Activated CD4-positive, CD25-positive, alpha-beta regulatory T cell treated with anti-CD3 and anti-CD28 coated beads, Interleukin-2, amount 50 U/mL, for 16 hours (primary cell): Measurements from ENCODE around the gene CAMLG.
"Not testable (repeated sequence)": the region's sequence is repeated elsewhere in the genome, so short reads cannot be mapped to it uniquely, and the experiment has no call there.

Experiments
- DNase-seq: peaks from one replicate; pipeline ENCODE4 v3.0.0-alpha.2; 2020; ENCODE audit warnings: low read depth, low spot score

Gene CAMLG

DNA sequence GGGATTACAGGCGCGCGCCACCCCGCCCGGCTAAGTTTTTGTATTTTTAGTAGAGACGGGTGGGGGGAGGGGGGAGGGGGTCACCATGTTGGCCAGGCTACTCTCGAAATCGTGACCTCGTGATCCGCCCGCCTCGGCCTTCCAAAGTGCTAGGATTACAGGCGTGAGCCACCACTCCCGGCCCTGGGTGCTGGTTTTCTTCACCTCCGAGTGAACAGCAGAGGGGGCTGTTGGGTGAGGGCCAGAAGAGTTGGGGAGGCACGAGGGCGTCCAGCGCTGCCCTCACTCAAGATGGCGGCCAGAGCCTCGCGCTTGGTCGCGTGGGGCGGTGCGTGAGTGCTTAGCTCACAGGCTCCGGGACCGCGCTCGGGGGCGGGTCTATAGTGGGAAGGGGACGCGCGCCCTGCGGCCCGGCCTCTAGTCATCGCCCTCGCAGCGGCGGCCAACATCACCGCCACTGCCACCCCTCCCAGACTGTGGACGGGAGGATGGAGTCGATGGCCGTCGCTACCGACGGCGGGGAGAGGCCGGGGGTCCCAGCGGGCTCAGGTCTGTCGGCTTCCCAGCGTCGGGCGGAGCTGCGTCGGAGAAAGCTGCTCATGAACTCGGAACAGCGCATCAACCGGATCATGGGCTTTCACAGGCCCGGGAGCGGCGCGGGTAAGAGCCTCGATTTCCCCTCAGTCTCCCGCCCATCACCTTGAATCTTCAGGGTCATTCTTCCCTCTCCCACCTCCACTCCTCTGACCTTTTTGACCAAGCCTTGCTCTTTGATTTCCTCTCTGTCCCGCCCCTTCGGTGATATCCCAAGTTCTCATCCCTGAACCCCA, at the start of gene CAMLG:
CAMLG (plus strand) TSS at position 416 of the 830 bp plus-strand sequence; CDS start at position 489, 73 bp downstream.
- DNase-seq = peak; percentile 94

DNA sequence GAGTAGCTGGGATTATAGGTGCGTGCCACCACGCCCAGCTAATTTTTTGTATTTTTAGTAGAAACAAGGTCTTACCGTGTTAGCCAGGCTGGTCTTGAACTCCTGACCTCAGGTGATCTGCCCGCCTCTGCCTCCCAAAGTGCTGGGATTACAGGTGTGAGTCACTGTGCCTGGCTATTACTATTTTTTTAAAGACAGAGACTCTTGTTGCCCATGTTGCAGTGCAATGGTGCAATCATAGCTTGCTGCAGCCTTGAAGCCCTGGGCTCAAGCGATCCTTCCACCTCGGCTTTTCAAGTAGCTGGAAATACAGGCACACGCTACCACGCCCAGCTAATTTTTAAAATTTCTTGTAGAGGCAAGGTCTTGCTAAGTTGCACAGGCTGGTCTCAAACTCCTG, 48.2 kb upstream of the CAMLG start:
- DNase-seq = not testable (repeated sequence)

- DNase-seq = no peak
Observed at GRCh38 chr5:134692722-134693121, 45.6 kb upstream of the CAMLG start.

DNA sequence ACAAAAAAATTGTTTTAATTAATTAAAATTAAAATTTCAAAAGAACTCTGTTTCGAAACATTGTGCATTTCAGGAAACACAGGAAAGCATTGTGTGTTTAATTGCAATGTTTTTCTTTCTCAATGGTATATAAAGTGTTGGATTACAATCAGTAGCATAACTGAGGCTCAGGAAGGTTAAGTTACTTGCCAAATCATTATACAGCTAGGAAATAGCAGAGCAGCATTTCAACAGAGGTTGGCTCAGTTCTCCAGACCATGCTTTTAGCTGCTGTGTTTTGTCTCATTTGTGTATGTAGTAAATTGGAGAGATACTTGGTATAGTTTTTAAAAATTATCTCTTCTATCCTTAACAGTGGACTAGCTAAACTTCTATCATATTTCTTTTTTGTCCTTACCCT, 30.0 kb upstream of the CAMLG start:
- DNase-seq = no peak

- no peak for DNase-seq
Observed at GRCh38 chr5:134714120-134714519, 24.2 kb upstream of the CAMLG start.

DNA sequence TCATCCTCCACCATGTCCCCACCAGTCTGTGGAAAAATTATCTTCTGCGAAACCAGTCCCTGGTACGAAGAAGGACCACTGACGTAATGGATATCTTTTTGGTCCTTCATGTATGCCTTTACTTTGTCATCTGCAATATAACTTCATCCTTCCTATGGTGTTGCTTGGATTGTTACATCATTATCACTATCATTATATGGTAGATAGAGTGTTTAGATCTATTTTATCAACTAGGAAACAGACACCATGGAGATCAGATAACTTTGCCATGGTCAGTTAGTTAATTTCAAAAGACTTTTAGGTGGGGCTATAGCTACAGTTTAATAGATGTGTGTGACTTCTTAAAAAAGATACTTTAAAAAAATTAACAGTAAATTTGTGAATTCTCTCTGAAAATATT, 23.8 kb upstream of the CAMLG start:
- DNase-seq = no peak

DNA sequence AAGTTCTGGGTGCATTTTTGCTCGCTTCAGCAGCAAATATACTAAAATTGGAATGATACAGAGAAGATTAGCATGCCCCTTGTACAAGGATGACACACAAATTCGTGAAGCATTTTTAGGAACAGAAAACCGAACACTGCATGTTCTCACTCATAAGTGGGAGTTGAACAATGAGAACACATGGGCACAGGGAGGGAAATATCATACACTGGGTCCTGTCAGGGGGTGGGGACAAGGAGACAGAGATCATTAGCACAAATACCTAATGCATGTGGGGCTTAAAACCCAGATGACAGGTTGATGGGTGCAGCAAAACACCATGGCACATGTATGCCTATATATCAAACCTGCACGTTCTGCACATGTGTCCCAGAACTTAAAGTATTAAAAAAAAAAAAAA, 22.9 kb upstream of the CAMLG start:
- not testable (repeated sequence) for DNase-seq

DNA sequence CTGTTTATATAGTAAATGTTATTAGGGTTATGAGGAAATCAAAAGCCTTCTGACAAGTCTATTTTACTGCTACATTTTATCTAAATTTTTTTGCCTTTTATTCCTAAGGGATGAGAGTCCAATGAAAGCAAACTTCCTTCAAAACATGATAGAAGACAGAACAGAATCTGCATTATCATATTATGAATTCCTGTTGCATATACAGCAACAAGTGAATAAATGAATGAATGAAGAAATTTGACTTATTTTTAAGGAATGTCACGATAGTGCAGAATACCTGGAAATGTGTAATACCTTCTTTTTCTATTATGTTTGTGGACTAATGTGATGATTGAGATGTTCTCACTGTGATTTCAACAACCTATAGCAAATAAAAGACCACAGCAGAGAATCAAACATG, 13.5 kb upstream of the CAMLG start:
- DNase-seq = no peak

- DNase-seq = no peak
Observed at GRCh38 chr5:134732819-134733218, 5.5 kb upstream of the CAMLG start.

DNA sequence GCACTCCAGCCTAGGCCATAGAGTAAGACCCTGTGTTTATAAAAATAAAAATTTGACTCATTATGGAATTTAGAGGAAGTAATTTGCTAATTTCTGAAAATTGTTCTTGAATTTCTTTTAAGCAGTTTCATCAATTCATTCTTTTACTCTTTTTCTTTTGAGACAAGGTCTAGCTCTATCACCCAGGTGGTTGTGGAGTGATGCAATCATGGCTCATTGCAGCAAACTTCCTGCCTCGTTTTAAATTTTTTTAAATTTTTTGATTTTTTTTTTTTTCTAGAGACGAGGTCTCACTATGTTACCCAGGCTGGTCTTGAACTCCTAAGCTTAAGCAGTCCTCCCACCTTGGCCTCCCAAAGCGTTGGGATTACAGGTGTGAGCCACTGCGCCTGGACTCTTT, 3.1 kb upstream of the CAMLG start:
- no peak for DNase-seq

DNA sequence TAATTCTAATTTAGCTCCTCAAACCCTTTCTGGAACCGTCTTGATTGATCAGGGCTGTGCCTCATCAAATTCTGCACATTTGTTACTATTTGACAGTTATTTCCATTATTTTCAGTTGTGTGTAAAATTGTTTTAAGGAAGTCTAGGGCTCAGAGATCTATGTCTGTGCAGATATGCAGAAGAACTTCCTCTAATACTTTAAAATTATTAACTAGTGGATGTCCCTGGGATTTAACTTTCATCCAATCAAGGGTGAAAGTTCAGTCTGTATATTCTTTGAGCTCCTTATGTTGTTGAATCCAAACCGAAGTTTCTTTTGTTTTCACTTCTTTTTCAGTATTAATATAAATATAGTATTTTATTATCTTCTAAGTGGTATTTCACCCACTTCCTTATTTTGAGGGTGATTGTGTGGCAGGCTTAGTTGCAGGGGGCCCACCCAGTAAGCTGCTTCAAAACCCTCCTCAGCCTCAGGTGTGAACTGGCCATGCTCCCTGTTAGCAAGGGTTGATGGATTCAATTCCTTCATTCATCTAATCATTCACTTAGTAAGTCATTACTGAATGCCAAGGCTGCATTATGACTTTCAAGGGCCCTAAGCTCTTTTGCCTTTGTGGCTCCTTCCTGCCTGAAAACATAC, 2.1 kb upstream of the CAMLG start:
- no peak for DNase-seq

GRCh38 chr5:134738963-134739661, 764 bp downstream of the CAMLG start:
- DNase-seq = no peak

- DNase-seq = no peak
Observed at GRCh38 chr5:134741052-134741451, 2.7 kb downstream of the CAMLG start.

DNA sequence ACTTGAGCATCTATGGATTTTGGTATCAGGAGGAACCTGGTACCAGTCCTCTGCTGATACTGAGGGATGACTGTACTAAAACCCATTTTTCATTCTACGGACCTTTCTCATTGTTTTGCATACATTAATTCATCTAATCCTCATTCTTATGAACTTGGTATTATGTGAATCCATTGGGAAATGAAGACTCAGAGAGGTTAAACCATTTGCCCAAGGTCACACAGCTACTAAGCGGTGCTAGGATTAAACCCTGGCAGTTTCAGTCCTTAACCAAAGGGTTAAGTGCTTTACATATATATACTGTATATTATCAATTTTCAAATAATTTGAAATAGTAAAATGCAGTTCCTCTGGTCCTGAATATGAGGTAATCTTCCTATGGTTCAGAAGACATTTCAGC, 3.8 kb downstream of the CAMLG start:
- no peak for DNase-seq

GRCh38 chr5:134749415-134749814, 11.1 kb downstream of the CAMLG start:
- DNase-seq = no peak

GRCh38 chr5:134758176-134758503, 19.8 kb downstream of the CAMLG start:
- DNase-seq = no peak

GRCh38 chr5:134758504-134759341, 20.4 kb downstream of the CAMLG start, which contains the start of gene DDX46:
Gene DDX46, plus strand, starts transcription at chr5:134758779. Its CDS starts 160 bp downstream, at chr5:134758939.
- peak; percentile 88 for DNase-seq

DNA sequence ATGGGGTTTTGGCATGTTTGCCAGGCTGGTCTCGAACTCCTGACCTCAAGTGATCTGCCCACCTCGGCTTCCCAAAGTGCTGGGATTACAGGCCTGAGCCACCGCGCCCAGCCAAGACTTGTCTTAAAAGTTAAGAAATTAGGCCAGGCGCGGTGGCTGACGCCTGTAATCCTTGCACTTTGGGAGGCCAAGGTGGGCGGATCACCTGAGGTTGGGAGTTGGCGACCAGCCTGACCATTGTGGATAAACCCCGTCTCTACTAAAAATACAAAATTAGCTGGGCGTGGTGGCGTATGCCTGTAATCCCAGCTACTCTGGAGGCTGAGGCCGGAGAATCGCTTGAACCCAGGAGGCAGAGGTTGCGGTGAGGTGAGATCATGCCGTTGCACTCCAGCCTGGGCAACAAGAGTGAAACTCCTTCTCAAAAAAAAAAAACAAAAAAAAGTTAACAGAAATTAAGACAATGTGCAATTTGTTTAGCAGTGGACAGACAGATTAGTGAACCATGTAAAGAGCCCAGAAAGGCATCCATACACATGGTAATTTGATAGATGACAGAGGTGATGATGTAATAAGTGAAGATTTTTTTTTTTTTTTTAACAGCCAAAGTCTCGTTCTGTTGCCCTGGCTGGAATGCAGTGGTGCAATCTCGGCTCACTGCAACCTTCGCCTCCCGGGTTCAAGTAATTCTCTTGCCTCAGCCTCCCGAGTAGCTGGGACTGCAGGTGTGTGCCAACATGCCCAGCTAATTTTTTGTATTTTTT, 29.4 kb downstream of the CAMLG start:
- not testable (repeated sequence) for DNase-seq

GRCh38 chr5:134769206-134769605, 30.9 kb downstream of the CAMLG start:
- no peak for DNase-seq

- no peak for DNase-seq
Observed at GRCh38 chr5:134772461-134773125, 34.2 kb downstream of the CAMLG start.
